HCT116 (cell line): Measurements from ENCODE around the gene CSAD. TPM values are rescaled to one million over a fixed set of nuclear protein-coding genes. Genes with fewer than 3 reads are reported as not detected.

Experiments used
- ATAC-seq: fragments of 200-7000 bp; cut with Tn5 transposase; 2 replicates; pipeline ENCODE4 v1.9.1; 2020; ENCODE audit warnings: mild to moderate bottlenecking, moderate library complexity
- BruUV-seq: library from RNA; stranded (reverse); fragments of 400-500 nt; replicated peaks from 2 replicates; lab custom pipeline; 2021; lab: Mats Ljungman, UMichigan
- CTCF ChIA-PET: fragments of 300-600 bp; sonication (Branson Sonifier 250); formaldehyde crosslinking; loops from one replicate; lab custom pipeline; 2021; ENCODE audit warnings: antibody characterized with exemption; lab: Charles Lee
- POLR2A ChIA-PET: fragments of 300-600, 350-600 bp; sonication (Branson Sonifier 250); formaldehyde crosslinking; loops from one replicate; lab custom pipeline; 2021; ENCODE audit warnings: antibody characterized with exemption; lab: Charles Lee
- RAD21 ChIA-PET, 2 experiments: fragments of 300-600 bp; sonication (Branson Sonifier 250); formaldehyde crosslinking; loops; one replicate each; lab custom pipeline; 2023; ENCODE audit warnings: low total read pairs in 2 of 2; ENCODE audit not compliant: uncharacterized antibody in 2 of 2, unreplicated experiment in 2 of 2, low non-redundant PET in 1 of 2; lab: Charles Lee
- DNase-seq: peaks from one replicate; pipeline ENCODE4 v3.0.0-alpha.2; 2010; ENCODE audit warnings: low read depth, low spot score
- H2AFZ ChIP-seq: fragments of 200-600 bp; shearing (Covaris generic), sonication (generic); 2 replicates; pipeline ENCODE4 v1.6.1; 2017; ENCODE audit warnings: low read depth, mixed run types, mixed read lengths, antibody characterized with exemption, low read length; ENCODE audit not compliant: poor library complexity, severe bottlenecking
- H3K27ac ChIP-seq: 2 replicates; pipeline ENCODE4 v1.5.1; 2012; ENCODE audit warnings: low read depth, low read length
- H3K27me3 ChIP-seq: fragments of 200-600 bp; sonication (generic); 2 replicates; pipeline ENCODE4 v1.6.1; 2016; ENCODE audit warnings: mixed run types, low read length, mixed read lengths; ENCODE audit not compliant: insufficient read depth
- H3K36me3 ChIP-seq, 2 experiments: fragments of 200-500 bp in 1 of 2; fragments of 200-600 bp in 1 of 2; sonication (Bioruptor generic) in 1 of 2; sonication (generic) in 1 of 2; 2 replicates each; pipeline versions ENCODE4 v1.5.1 to v1.6.1; 2014 to 2016; ENCODE audit warnings: low read length in 2 of 2, inconsistent platforms in 1 of 2, mixed read lengths in 1 of 2, mixed run types in 1 of 2; ENCODE audit not compliant: insufficient read depth in 2 of 2, control insufficient read depth in 1 of 2
- H3K4me1 ChIP-seq, 2 experiments: fragments of 200-600 bp in 1 of 2; sonication (generic) in 1 of 2; 2 replicates each; pipeline versions ENCODE4 v1.5.1 to v1.6.1; 2012 to 2017; ENCODE audit warnings: low read length in 2 of 2, inconsistent platforms in 1 of 2, mild to moderate bottlenecking in 1 of 2, mixed read lengths in 1 of 2, mixed run types in 1 of 2, moderate library complexity in 1 of 2; ENCODE audit not compliant: insufficient read depth in 2 of 2, control insufficient read depth in 1 of 2
- H3K4me2 ChIP-seq: fragments of 200-600 bp; sonication (generic); 2 replicates; pipeline ENCODE4 v1.6.1; 2017; ENCODE audit warnings: mixed run types, low read length, mixed read lengths
- H3K4me3 ChIP-seq, 2 experiments: fragments of 200-600 bp in 1 of 2; sonication (generic) in 1 of 2; replicated peaks in 1 of 2; 2 replicates each; pipeline ENCODE4 v1.5.1; 2011 to 2016; ENCODE audit warnings: low read length in 2 of 2, control low read depth in 1 of 2, low read depth in 1 of 2, mild to moderate bottlenecking in 1 of 2, mixed read lengths in 1 of 2, mixed run types in 1 of 2
- H3K79me2 ChIP-seq: fragments of 200-600 bp; sonication (generic); 2 replicates; pipeline ENCODE4 v1.6.1; 2017; ENCODE audit warnings: mild to moderate bottlenecking, mixed run types, low read length, moderate library complexity, mixed read lengths; ENCODE audit not compliant: insufficient read depth
- H3K9ac ChIP-seq: fragments of 200-600 bp; sonication (generic); 2 replicates; pipeline ENCODE4 v1.6.1; 2016; ENCODE audit warnings: low read length, mixed read lengths
- H3K9me2 ChIP-seq: fragments of 200-600 bp; sonication (generic), shearing (Covaris generic); 2 replicates; pipeline ENCODE4 v1.6.1; 2017; ENCODE audit warnings: mixed run types, mild to moderate bottlenecking, moderate library complexity; ENCODE audit not compliant: insufficient read depth
- H3K9me3 ChIP-seq, 2 experiments: fragments of 200-500 bp in 1 of 2; fragments of 200-600 bp in 1 of 2; sonication (Bioruptor generic) in 1 of 2; sonication (generic) in 1 of 2; 2 replicates each; pipeline ENCODE4 v1.6.1; 2014 to 2017; ENCODE audit warnings: low read length in 2 of 2, mixed read lengths in 2 of 2, inconsistent platforms in 1 of 2, low read depth in 1 of 2, mild to moderate bottlenecking in 1 of 2, mixed run types in 1 of 2, moderate library complexity in 1 of 2; ENCODE audit not compliant: control insufficient read depth in 1 of 2, insufficient read depth in 1 of 2
- H4K20me1 ChIP-seq: fragments of 200-600 bp; sonication (generic), shearing (Covaris generic); 2 replicates; pipeline ENCODE4 v1.6.1; 2017; ENCODE audit warnings: mixed run types, mild to moderate bottlenecking, moderate library complexity; ENCODE audit not compliant: insufficient read depth
- CBX3 ChIP-seq: IDR thresholded peaks from 2 replicates; pipeline ENCODE4 v1.6.1; 2012; ENCODE audit warnings: low read depth
- CTCF ChIP-seq, 3 experiments: fragments of 200-600 bp in 1 of 3; sonication (generic) in 1 of 3; IDR thresholded peaks in 2 of 3; conservative IDR thresholded peaks in 1 of 3; 2 replicates each; pipeline ENCODE4 v1.5.1; 2012 to 2017; ENCODE audit warnings: low read depth in 2 of 3, low read length in 2 of 3, antibody characterized with exemption in 1 of 3, borderline replicate concordance in 1 of 3, control low read depth in 1 of 3, mild to moderate bottlenecking in 1 of 3, mixed read lengths in 1 of 3, mixed run types in 1 of 3, moderate library complexity in 1 of 3; ENCODE audit not compliant: insufficient read depth in 1 of 3
- ELF1 ChIP-seq: IDR thresholded peaks from 2 replicates; pipeline ENCODE4 v1.6.1; 2012; ENCODE audit warnings: low read depth, borderline replicate concordance
- EZH2phosphoT487 ChIP-seq: fragments of 200-600 bp; IDR thresholded peaks from 2 replicates; pipeline ENCODE4 v1.6.1; 2018; ENCODE audit warnings: antibody characterized with exemption, borderline replicate concordance
- MAX ChIP-seq: IDR thresholded peaks from 2 replicates; pipeline ENCODE4 v1.6.1; 2012
- POLR2AphosphoS5 ChIP-seq: IDR thresholded peaks from 2 replicates; pipeline ENCODE4 v1.6.1; 2011; ENCODE audit warnings: mild to moderate bottlenecking, low read depth, low read length, moderate library complexity
- RAD21 ChIP-seq: IDR thresholded peaks from 2 replicates; pipeline ENCODE4 v1.6.1; 2012; ENCODE audit warnings: low read depth, mild to moderate bottlenecking
- REST ChIP-seq: IDR thresholded peaks from 2 replicates; pipeline ENCODE4 v1.6.1; 2012; ENCODE audit warnings: low read depth
- YY1 ChIP-seq: IDR thresholded peaks from 2 replicates; pipeline ENCODE4 v1.6.1; 2011; ENCODE audit warnings: low read length, low read depth, moderate library complexity, mild to moderate bottlenecking; ENCODE audit not compliant: insufficient replicate concordance; ENCODE audit errors: extremely low read depth
- intact Hi-C: fragments of 100-400 bp; cut with micrococcal nuclease; formaldehyde crosslinking; loops from 2 replicates; pipeline ENCODE4 v1.10.0; 2022
- total RNA-seq: library from RNA; stranded (reverse); gene quantifications from one replicate; pipeline ENCODE4 v1.2.1, GENCODE V29; 2021; ENCODE audit not compliant: unreplicated experiment

The CSAD gene
- total RNA-seq, 1 experiment from 2014 or later: 20.3 TPM

- no TSS peak for BruUV-seq
- H3K27me3 ChIP-seq: no peaks in the 10 kb centered on the region
- RAD21 ChIA-PET: interaction anchor here (1.3 to 1.8 kb wide), 3 partner anchors 30 to 161 kb away, joined by 3 to 8 read pairs (median 4); partner anchors contain the start of gene AAAS (in 1 of the 2)
- no peak overlapping the region; the same call in 1 of the 2 replicates for H3K27ac ChIP-seq
- POLR2A ChIA-PET: interaction anchor here (0.8 to 1.4 kb wide), 3 partner anchors 20 to 81 kb away, joined by 3 to 5 read pairs (median 5); partner anchors contain the start of genes CSAD, SPRYD3 and ZNF740
- DNase-seq (no peak), ATAC-seq (no peak)
- H3K79me2 ChIP-seq: no peaks in the 10 kb centered on the region
- CTCF ChIA-PET: interaction anchor here (0.6 to 3.4 kb wide), 13 partner anchors 11 to 192 kb away, joined by 3 to 34 read pairs (median 5); partner anchors contain the start of genes AAAS, CSAD, SPRYD3 and ZNF740
- TF ChIP-seq YY1: no peak
- no peak overlapping the region for H3K4me2 ChIP-seq
- H3K4me3 ChIP-seq: no peak overlapping the region
- H3K9me2 ChIP-seq: no peaks in the 10 kb centered on the region
- no peaks in the 10 kb centered on the region for H3K36me3 ChIP-seq
- no peaks in the 10 kb centered on the region for H4K20me1 ChIP-seq
- H3K9ac ChIP-seq: no peak overlapping the region
- intact Hi-C loops: loop anchor here (1.0 kb wide), 3 partner anchors 30 to 127 kb away; no protein-coding TSS in a partner anchor
- H2AFZ ChIP-seq: no peak overlapping the region
- no peaks in the 10 kb centered on the region for H3K9me3 ChIP-seq
- H3K4me1 ChIP-seq: peaks cover 3 to 15% of the 10 kb centered on the region in 2 experiments; a peak in 3 of 4 replicates
These were observed 20.7 kb downstream of the CSAD start for GRCh38 chr12:53160000-53160399.

- Histone ChIP-seq H3K4me3 (peak overlapping the region; percentile 16 to 30; a peak in 3 of 4 replicates), H3K27me3 (no peaks in the 10 kb centered on the region), H3K79me2 (no peaks in the 10 kb centered on the region), H3K36me3 (no peaks in the 10 kb centered on the region), H3K27ac (peak overlapping the region; percentile 3; the same call in 1 of the 2 replicates), H3K4me1 (peaks cover 3 to 15% of the 10 kb centered on the region in 2 experiments; a peak in 3 of 4 replicates), H3K9me3 (no peaks in the 10 kb centered on the region), H3K9me2 (no peaks in the 10 kb centered on the region), H4K20me1 (no peaks in the 10 kb centered on the region), H3K4me2 (peak overlapping the region; percentile 69), H3K9ac (peak overlapping the region; percentile 31; the same call in 1 of the 2 replicates)
- CTCF ChIA-PET: interaction anchor here (0.6 to 3.4 kb wide), 23 partner anchors 10 to 349 kb away, joined by 3 to 34 read pairs (median 4); partner anchors contain the start of genes AAAS, CSAD, PFDN5 and SOAT2
- no TSS peak for BruUV-seq
- intact Hi-C loops: loop anchor here (1.0 kb wide), 3 partner anchors 31 to 128 kb away; no protein-coding TSS in a partner anchor
- DNase-seq: peak; percentile 72
- POLR2A ChIA-PET: interaction anchor here (0.8 to 1.4 kb wide), 3 partner anchors 21 to 80 kb away, joined by 3 to 5 read pairs (median 5); partner anchors contain the start of genes CSAD, SPRYD3 and ZNF740
- RAD21 ChIA-PET: interaction anchor here (0.9 to 1.8 kb wide), 6 partner anchors 21 to 162 kb away, joined by 3 to 8 read pairs (median 4); partner anchors contain the start of genes AAAS (in 1 of the 2), CSAD (in 1 of the 2) and ZNF740 (in 1 of the 2)
- ATAC-seq: peak; percentile 96
- TF ChIP-seq POLR2AphosphoS5 (peak; percentile 26; the same call in 1 of the 2 replicates), MAX (peak; percentile 59), EZH2phosphoT487 (no peak), RAD21 (peak; percentile 77), CTCF (IDR thresholded peaks at IDR 0.05 in 2 of 3, conservative IDR thresholded peaks at IDR 0.05 in 1 of 3; ENCODE audit: borderline replicate concordance in 1 of 3, insufficient read depth in 1 of 3, low read depth in 2 of 3, low read length in 2 of 3) (peak; percentile 94 to 100 (median 99)), CBX3 (0 out of 2 replicates have a peak, but pooled peaks have one; percentile 32), ELF1 (no peak), REST (no peak)
- TF ChIP-seq, all 23 proteins: peak for 5
- H2AFZ ChIP-seq: peak overlapping the region; percentile 67
These were observed 21.4 kb downstream of the CSAD start for GRCh38 chr12:53159195-53159839.
